ENCODE results near the gene LIG4.
"Not testable (repeated sequence)": the region's sequence is repeated elsewhere in the genome, so short reads cannot be mapped to it uniquely, and the experiment has no call there.

Gene LIG4

GRCh38 chr13:108215436-108215835 lies at the start of gene LIG4:
Gene LIG4, minus strand, starts transcription at chr13:108215536. Its CDS starts 4,268 bp downstream, at chr13:108211268.
- DNase-seq (ENCODE audit: low read depth in 2 of 2): peak; percentile 72 to 76

- no peak for DNase-seq (ENCODE audit: low read depth in 2 of 2)
These were observed 48.5 kb upstream of the LIG4 start for GRCh38 chr13:108263621-108264355.

- DNase-seq (ENCODE audit: low read depth in 2 of 2): no peak
These were observed 41.9 kb upstream of the LIG4 start for GRCh38 chr13:108257248-108257647.

- no peak for DNase-seq (ENCODE audit: low read depth in 2 of 2)
These were observed 33.8 kb upstream of the LIG4 start for GRCh38 chr13:108249150-108249549.

GRCh38 chr13:108230377-108230776 lies 15.0 kb upstream of the LIG4 start:
- DNase-seq (ENCODE audit: low read depth in 2 of 2): no peak

- peak in 1 of 2 experiments; percentile 6 for DNase-seq (ENCODE audit: low read depth in 2 of 2)
These were observed 12.4 kb upstream of the LIG4 start for GRCh38 chr13:108227651-108228272.

- no peak for DNase-seq (ENCODE audit: low read depth in 2 of 2)
These were observed 10.8 kb upstream of the LIG4 start for GRCh38 chr13:108226184-108226583.

GRCh38 chr13:108225440-108225839 lies 10.1 kb upstream of the LIG4 start:
- DNase-seq (ENCODE audit: low read depth in 2 of 2): no peak

- no peak for DNase-seq (ENCODE audit: low read depth in 2 of 2)
These were observed 8.6 kb upstream of the LIG4 start for GRCh38 chr13:108223687-108224503.

DNA sequence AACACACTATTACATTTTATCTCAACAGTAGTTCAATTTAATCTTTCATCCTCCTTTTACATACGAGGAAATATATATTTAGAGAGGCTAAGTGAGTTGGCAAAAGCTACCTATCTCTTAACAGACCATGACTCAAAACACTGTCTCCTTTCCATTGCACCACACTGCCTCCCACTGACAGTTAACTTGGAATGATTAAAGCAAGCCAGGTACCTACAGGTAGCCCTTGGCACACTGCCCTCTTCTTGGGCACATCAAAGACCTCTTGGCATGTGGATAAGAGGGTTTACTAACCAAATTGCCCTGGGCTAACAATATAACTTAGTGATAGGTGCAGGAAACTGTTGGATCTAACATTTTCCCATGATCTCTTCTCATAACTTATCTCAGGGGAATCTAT lies 4.7 kb upstream of the LIG4 start:
- no peak for DNase-seq (ENCODE audit: low read depth in 2 of 2)

DNA sequence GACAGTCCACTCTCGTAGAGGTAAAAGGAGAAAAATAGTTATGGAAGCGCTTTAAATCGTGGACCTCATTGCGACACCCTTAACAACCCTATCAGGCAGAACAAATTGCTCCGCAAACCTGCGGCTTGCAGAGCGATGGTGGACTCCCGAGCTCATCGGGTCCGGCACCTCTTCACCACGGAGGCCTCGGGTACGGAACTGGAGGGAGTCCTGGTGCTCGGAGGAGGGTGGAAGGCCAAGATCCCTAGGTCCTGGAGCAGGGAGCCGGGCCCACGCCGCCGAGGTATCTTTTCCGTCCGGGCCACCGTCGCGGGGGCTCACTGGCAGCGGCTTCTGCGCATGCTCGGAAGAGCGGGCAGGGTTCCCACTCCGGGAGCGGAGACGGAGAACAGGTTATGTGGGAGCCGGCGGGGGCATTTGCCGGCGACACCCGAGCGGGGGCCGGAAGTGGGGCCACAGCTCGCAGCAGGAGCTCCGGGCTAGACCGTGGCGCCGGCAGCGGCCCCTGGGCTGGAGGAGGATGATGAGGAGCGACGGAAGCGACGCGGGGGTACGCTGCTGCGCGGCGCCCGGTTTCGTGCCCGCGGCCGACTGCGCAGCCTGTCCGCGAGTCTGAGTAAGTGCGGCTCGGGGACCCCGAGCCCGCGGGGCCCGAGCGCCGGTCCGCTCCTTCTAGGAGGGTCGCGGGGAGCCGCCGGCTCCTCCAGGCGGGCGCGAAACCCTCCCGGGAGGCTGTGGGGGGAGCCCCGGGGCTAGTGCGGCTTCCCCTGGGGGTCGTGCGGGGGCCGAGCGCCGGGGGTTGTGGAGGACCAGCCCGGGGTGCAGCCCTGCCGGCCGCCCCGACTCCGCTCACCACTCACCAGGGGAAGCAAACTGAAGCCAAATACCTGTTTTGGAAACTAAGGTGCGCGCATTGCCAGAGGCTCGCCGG lies 3.0 kb upstream of the LIG4 start, which contains the start of gene ABHD13:
TSS of gene ABHD13 (plus strand) at position 349 of the 931 bp plus-strand sequence. CDS start 10,827 bp downstream, outside the sequence.
- DNase-seq (ENCODE audit: low read depth in 2 of 2): peak; percentile 87 to 88

- DNase-seq (ENCODE audit: low read depth in 2 of 2): not testable (repeated sequence)
These were observed 2.1 kb upstream of the LIG4 start for GRCh38 chr13:108217307-108218043.

DNA sequence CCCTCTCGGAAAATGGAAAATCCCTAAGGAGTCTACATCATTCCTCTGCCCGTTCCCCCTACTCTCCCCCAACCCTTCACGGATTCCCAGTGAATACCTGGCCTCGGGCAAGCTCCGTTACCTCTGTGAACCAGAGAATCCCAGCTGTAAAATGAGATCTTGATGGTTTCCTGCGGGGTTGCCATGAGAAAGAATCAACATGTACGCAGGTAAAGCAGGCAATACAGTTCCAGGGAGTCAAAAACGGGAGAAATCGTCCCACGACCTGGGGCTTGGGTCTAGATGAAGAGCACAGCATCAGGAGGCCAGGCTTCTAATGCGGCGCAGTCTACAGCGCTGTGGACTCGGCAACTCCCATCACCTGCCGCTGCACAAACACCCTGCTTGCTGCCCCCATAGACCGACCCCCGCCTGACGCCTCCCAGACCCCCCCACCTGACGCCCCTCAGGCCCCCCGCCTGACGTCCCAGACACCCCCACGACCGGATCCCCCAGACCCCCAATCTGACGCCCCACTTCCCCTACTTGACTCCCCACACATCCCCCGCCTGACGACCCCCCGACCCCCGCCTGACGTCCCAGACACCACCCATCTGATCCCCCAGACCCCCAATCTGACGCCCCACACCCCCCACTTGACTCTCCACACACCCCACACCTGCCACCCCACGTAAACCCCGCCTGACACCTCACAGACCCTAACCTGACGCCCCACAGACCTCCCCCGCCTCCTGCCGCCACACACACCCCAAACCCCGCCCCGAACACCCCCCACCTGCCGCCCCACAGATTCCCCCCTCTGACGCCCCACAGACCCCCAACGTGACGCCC lies 680 bp downstream of the LIG4 start:
- DNase-seq (ENCODE audit: low read depth in 2 of 2): no peak

- DNase-seq (ENCODE audit: low read depth in 2 of 2): no peak
These were observed 1.4 kb downstream of the LIG4 start for GRCh38 chr13:108213946-108214345.

- DNase-seq (ENCODE audit: low read depth in 2 of 2): no peak
These were observed 2.5 kb downstream of the LIG4 start for GRCh38 chr13:108212886-108213285.

DNA sequence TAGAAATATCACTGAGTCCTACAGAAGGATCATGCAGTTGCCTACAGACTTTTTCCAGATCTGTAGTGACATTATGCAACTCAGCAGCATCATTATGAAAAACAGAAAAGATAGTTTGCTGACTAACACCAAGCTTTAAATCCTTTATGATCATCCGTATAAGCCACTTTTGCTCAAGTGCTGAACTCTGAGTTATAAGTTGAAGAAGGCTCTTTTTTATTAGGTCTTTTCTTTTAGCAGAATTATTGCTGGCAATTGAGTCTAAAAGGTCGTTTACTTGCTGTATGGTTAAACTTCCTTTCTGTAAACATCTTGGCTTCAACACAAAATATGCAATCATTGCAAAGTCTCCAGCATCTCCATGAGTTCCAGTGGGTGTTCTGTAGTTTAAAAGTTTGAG lies 4.8 kb downstream of the LIG4 start:
- no peak for DNase-seq (ENCODE audit: low read depth in 2 of 2)

GRCh38 chr13:108200781-108201398 lies 14.4 kb downstream of the LIG4 start:
- DNase-seq (ENCODE audit: low read depth in 2 of 2): no peak

DNA sequence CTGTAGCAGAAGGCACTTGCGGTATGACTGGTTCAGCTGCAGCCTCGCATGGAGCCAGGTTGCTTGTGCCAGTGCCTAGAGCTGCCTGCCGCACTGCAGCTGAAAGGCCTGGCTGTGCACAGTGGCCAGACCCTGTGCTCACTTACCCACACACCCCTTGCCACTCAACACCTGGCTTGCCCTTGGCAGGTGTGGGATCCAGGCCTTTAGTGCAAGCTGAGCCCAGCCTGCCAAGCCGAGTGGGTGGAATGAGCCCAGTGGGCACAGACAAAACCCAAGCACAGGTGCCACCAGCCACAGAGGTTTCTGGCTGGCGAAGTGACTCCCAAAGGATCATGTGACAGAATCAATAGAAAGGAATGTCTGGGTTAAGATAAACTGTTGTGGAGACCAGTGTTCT lies 19.5 kb downstream of the LIG4 start:
- no peak for DNase-seq (ENCODE audit: low read depth in 2 of 2)

GRCh38 chr13:108195146-108195545 lies 20.2 kb downstream of the LIG4 start:
- DNase-seq (ENCODE audit: low read depth in 2 of 2): no peak

Data from fibroblast of skin of left quadriceps (primary cell).